GM12891 (cell line): ENCODE data around the gene LRRC8D.
"Not testable (repeated sequence)": the region's sequence is repeated elsewhere in the genome, so short reads cannot be mapped to it uniquely, and the experiment has no call there.

ENCODE experiments used
- PAX5 ChIP-seq: IDR thresholded peaks from 2 replicates; pipeline ENCODE4 v1.6.1; 2011; ENCODE audit warnings: low read length, moderate library complexity, mild to moderate bottlenecking; ENCODE audit not compliant: insufficient read depth, severe bottlenecking
- POLR2A ChIP-seq: IDR thresholded peaks from 2 replicates; pipeline ENCODE4 v1.6.1; 2011; ENCODE audit warnings: low read depth, low read length, control low read depth
- POLR2AphosphoS5 ChIP-seq: IDR thresholded peaks from 2 replicates; pipeline ENCODE4 v1.6.1; 2011; ENCODE audit warnings: low read depth, low read length, control low read depth
- SPI1 ChIP-seq: IDR thresholded peaks from 2 replicates; pipeline ENCODE4 v1.6.1; 2011; ENCODE audit warnings: low read depth, low read length, control low read depth

DNA sequence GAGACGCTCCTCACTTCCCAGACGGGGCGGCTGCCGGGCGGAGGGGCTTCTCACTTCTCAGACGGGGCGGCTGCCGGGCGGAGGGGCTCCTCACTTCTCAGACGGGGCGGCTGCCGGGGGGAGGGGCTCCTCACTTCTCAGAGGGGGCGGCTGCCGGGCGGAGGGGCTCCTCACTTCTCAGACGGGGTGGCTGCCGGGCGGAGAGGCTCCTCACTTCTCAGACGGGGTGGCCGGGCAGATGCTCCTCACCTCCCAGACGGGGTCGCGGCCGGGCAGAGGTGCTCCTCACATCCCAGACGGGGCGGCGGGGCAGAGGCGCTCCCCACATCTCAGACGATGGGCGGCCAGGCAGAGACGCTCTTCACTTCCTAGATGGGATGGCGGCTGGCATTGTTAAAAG lies 23.0 kb upstream of the LRRC8D start:
- not testable (repeated sequence) for TF ChIP-seq POLR2A, POLR2AphosphoS5, SPI1, PAX5
